Stimulated activated CD8-positive, alpha-beta memory T cell treated with anti-CD3 and anti-CD28 coated beads, Interleukin-4, amount 100 ng/mL, for 1 hour (primary cell): Measurements from ENCODE around the gene TRABD2A.
A peak's percentile ranks its signal among the peaks of the same experiment; 100 is the strongest.
"Not testable (repeated sequence)": the region's sequence is repeated elsewhere in the genome, so short reads cannot be mapped to it uniquely, and the experiment has no call there.

ENCODE experiments used
- DNase-seq, 2 donors: peaks; one replicate each; pipeline ENCODE4 v3.0.0-alpha.2; 2020; ENCODE audit warnings: low read depth in 2 of 2, low spot score in 1 of 2

The TRABD2A gene

DNA sequence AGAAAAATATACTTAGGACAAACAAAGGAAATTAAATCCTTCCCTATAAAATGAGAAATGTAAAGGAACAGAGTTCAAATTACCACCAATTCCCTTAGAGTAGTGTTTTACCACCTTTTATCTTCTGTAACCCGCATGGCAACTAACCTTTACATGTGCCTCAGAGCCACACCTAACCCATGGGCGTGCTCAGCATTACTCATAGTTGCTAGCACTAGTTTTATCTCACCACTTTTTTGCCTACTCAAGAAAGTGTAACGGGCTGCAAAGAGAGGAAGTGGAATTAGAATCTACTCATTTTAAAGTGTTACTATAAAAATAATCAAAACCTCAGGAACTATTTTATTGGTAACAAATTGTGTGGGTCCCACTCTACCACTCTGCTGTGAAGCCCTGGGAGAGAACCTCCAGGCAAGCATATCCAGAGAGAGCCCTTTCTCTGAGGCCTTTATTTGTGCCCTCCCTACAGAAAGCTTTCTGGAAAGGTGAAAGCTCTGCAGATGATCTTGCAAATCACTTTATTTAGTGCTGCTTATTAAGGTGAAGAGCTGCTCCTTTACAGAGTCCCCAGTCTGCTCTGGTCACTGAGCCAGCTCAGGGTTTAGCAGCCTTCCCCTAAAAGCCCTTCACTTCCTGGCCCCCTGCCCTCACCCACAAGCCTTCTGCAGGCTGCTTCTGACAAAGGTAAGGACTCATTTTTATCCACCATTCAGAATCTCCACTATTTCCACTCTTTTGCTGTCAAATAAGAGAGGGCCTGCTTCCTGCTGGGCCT, 98.8 kb downstream of the TRABD2A start:
- peak in 1 of 2 donors; percentile 22 for DNase-seq

DNA sequence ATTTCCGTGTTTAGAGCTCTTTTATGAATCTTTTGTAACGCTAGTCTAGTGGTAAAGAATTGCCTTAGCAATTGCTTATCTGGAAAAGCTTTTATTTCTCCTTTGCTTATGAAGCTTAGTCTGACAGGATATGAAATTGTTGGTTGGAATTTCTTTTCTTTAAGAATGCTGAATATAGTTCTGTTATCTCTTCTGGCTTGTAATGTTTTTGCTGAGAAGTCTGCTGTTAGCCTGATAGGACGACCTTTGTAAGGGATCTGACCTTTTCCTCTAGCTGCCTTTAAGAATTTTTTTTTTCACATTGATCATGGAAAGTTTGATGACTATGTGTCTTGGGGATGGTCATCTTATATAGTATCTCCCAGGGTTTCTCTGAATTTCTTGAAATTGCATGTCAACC, 101.1 kb downstream of the TRABD2A start:
- no peak for DNase-seq

DNA sequence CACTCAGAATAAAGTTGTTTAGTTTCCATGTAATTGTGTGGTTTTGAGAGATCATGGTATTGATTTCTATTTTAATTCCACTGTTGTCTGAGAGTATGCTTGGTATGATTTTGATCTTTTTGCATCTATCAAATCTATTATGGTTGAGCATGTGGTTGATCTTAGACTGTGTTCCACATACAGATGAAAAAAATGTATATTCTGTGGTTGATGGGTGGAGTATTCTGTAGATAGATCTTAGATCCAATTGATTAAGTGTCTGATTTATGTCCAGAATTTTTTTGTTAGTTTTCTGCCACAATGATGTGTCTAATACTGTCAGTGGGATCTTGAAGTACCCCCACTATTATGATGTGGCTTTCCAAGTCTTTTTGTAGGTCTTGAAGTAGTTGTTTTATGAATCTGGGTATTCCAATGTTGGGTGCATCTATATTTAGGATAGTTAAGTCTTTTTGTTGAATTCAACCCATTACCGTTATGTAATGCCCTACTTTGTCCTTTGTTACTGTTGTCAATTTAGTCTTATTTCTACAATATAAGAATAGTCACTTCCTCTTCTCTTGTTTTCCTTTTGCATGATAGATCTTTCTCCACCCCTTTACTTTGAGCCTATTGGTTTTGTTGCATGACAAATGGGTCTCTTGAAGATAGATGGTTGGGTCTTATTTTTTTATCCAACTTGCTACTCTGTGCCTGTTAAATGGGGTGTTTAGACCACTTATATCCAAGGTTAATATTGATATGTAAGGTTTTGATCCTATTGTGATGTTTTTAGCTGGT, 101.8 kb downstream of the TRABD2A start:
- DNase-seq, result no peak

DNA sequence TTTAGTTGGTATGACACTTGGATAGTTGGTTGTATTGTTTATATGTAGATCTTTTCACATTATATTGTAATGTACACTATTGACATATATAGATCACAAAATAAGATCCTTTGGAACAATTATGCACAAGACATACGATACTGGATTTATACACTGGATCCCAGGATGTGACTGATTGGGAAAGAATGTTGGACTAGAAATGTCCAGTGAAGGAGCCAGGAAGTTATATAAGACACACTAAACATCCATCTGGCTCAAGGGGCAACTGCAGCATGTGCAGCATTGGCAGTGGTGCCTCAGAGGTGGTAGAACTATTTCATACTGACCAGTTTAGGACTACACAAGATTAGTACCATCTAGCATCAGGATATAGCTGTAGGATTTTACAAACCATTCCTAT, 104.9 kb downstream of the TRABD2A start:
- no peak for DNase-seq

DNA sequence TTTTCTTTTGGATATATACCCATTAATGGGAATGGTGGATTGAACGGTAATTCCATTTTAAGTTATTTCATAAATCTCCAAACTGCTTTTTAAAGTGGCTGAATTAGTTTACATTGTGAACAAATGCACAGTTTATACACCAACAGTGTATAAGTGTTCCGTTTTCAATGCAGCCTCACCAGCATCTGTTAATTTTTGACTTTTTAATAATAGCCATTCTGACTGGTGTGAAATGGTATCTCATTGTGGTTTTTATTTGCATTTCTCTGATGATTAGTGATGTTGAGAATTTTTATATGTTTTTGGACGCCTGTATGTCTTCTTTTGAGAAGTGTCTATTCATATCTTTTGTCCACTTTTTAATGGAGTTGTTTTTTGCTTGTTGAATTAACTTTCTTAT, 107.3 kb downstream of the TRABD2A start:
- DNase-seq, result not testable (repeated sequence)
